MM.1S (cell line): Measurements from ENCODE around the gene WDR70.
"Not testable (repeated sequence)": the region's sequence is repeated elsewhere in the genome, so short reads cannot be mapped to it uniquely, and the experiment has no call there.

Source experiments
- DNase-seq: peaks from one replicate; pipeline ENCODE4 v3.0.0-alpha.2; 2015
- H2AFZ ChIP-seq: fragments of 300-600 bp; sonication (generic); 2 replicates; pipeline ENCODE4 v1.6.0; 2016; ENCODE audit warnings: antibody characterized with exemption, low read length
- H3F3A ChIP-seq: fragments of 300-600 bp; sonication (generic); 2 replicates; pipeline ENCODE4 v1.6.1; 2016; ENCODE audit warnings: mild to moderate bottlenecking, antibody characterized with exemption, low read length, moderate library complexity, mixed read lengths; ENCODE audit not compliant: insufficient read depth
- H3K27ac ChIP-seq: fragments of 300-600 bp; sonication (generic); 2 replicates; pipeline ENCODE4 v1.5.1; 2016; ENCODE audit warnings: mild to moderate bottlenecking, low read length
- H3K27me3 ChIP-seq: fragments of 300-600 bp; sonication (generic); replicated peaks from 2 replicates; pipeline ENCODE4 v1.6.0; 2016; ENCODE audit warnings: low read length; ENCODE audit not compliant: insufficient read depth
- H3K36me3 ChIP-seq: fragments of 300-600 bp; sonication (generic); replicated peaks from 2 replicates; pipeline ENCODE4 v1.6.1; 2016; ENCODE audit warnings: mild to moderate bottlenecking, low read length, mixed read lengths; ENCODE audit not compliant: insufficient read depth
- H3K4me1 ChIP-seq: fragments of 300-600 bp; sonication (generic); 2 replicates; pipeline ENCODE4 v1.6.1; 2016; ENCODE audit warnings: low read length, mixed read lengths
- H3K4me2 ChIP-seq: fragments of 300-600 bp; sonication (generic); 2 replicates; pipeline ENCODE4 v1.6.0; 2016; ENCODE audit warnings: low read depth, low read length
- H3K4me3 ChIP-seq: fragments of 300-600 bp; sonication (generic); 2 replicates; pipeline ENCODE4 v1.5.1; 2016; ENCODE audit warnings: low read length, mixed read lengths
- H3K79me2 ChIP-seq: fragments of 300-600 bp; sonication (generic); 2 replicates; pipeline ENCODE4 v1.6.1; 2016; ENCODE audit warnings: mixed run types, low read length, mixed read lengths
- H3K9ac ChIP-seq: fragments of 300-600 bp; sonication (generic); 2 replicates; pipeline ENCODE4 v1.6.1; 2016; ENCODE audit warnings: low read length, mixed read lengths
- H3K9me2 ChIP-seq: fragments of 300-600 bp; sonication (generic); replicated peaks from 2 replicates; pipeline ENCODE4 v1.6.1; 2016; ENCODE audit warnings: mild to moderate bottlenecking, low read length, mixed read lengths; ENCODE audit not compliant: insufficient read depth
- H3K9me3 ChIP-seq: fragments of 300-600 bp; sonication (generic); replicated peaks from 2 replicates; pipeline ENCODE4 v1.6.1; 2016; ENCODE audit warnings: mild to moderate bottlenecking, low read length, mixed read lengths; ENCODE audit not compliant: insufficient read depth
- H4K20me1 ChIP-seq: fragments of 300-600 bp; sonication (generic); 2 replicates; pipeline ENCODE4 v1.6.1; 2016; ENCODE audit warnings: mild to moderate bottlenecking, low read length, moderate library complexity, mixed read lengths; ENCODE audit not compliant: insufficient read depth
- EZH2 ChIP-seq: fragments of 300-600 bp; sonication (generic); optimal IDR thresholded peaks from 2 replicates; pipeline ENCODE3; 2017; ENCODE audit warnings: low read depth, mild to moderate bottlenecking, antibody characterized with exemption, low read length, mixed read lengths
- EZH2phosphoT487 ChIP-seq: fragments of 300-600 bp; sonication (generic); IDR thresholded peaks from 2 replicates; pipeline ENCODE4 v1.6.1; 2018; ENCODE audit warnings: antibody characterized with exemption, low read length
- TF ChIP-seq, protein P1 (sequence below): fragments of 300-600 bp; sonication (generic); IDR thresholded peaks from 2 replicates; pipeline ENCODE4 v1.5.1; 2016; ENCODE audit warnings: antibody characterized with exemption, low read length, mixed read lengths

Gene WDR70

DNA sequence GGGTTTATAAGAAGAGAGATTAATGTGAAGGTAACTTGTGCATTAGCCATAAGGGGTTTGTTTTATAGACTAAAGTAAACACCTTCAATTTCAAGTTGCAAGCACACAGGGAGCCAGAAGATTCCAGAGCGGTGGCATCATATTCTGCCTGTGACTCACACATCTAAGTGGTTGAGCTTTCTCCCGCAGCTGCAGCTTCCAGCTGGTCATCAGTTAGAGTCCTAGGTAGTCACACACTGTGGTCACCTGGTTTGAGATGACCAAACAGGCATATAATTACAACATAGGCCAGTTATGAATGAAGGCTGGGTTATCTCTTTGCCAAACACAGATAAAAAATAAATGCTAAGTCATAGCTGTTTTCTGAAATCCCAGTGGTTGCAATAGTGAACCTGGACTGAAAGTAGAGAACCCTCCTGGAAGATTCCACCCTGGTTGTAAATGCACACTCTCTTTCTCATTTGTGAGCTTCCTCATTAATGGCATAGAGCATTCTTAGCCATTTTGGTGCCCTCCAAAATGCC lies 289.5 kb downstream of the WDR70 start:
- TF ChIP-seq EZH2phosphoT487: no peak
- Histone ChIP-seq H2AFZ (no peak overlapping the region), H3K9me2 (no peaks in the 10 kb centered on the region), H3K9ac (no peak overlapping the region), H3F3A (no peaks in the 10 kb centered on the region), H3K27ac (no peak overlapping the region), H3K4me3 (no peak overlapping the region), H3K4me1 (no peaks in the 10 kb centered on the region), H3K79me2 (no peaks in the 10 kb centered on the region), H3K9me3 (no peaks in the 10 kb centered on the region), H3K36me3 (no peaks in the 10 kb centered on the region), H4K20me1 (no peaks in the 10 kb centered on the region), H3K27me3 (no peaks in the 10 kb centered on the region), H3K4me2 (no peak overlapping the region)
- DNase-seq: no peak

DNA sequence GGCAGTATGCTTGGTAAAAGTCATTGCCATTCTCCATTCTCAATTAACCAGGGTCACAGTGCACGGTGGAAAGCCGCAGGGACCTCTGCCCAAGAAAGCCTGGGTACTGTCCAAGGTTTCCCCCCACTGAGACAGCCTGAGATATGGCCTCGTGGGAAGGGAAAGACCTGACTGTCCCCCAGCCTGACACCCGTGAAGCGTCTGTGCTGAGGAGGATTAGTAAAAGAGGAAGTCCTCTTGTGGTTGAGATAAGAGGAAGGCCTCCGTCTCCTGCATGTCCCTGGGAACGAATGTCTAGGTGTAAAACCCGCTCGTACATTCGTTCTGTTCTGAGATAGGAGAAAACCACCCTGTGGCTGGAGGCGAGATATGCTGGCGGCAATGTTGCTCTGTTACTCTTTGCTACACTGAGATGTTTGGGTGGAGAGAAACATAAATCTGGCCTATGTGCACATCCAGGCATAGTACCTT lies 293.0 kb downstream of the WDR70 start:
- H3K4me3 ChIP-seq, H3F3A ChIP-seq, H3K27me3 ChIP-seq, H3K9me3 ChIP-seq, H3K79me2 ChIP-seq, H3K36me3 ChIP-seq, H3K4me1 ChIP-seq, H3K4me2 ChIP-seq, H3K27ac ChIP-seq, DNase-seq, H3K9me2 ChIP-seq, H2AFZ ChIP-seq, H3K9ac ChIP-seq, H4K20me1 ChIP-seq: not testable (repeated sequence)

DNA sequence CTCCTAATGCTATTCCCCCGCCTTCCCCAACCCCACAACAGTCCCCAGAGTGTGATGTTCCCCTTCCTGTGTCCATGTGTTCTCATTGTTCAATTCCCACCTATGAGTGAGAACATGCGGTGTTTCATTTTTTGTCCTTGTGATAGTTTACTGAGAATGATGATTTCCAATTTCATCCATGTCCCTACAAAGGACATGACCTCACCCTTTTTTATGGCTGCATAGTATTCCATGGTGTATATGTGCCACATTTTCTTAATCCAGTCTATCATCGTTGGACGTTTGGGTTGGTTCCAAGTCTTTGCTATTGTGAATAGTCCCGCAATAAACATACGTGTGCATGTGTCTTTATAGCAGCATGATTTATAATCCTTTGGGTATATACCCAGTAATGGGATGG lies 295.2 kb downstream of the WDR70 start:
- H3F3A ChIP-seq, H4K20me1 ChIP-seq, DNase-seq, H3K9me3 ChIP-seq, H3K4me3 ChIP-seq, H3K9me2 ChIP-seq, H3K4me1 ChIP-seq, H3K9ac ChIP-seq, H2AFZ ChIP-seq, H3K27ac ChIP-seq, H3K36me3 ChIP-seq, H3K4me2 ChIP-seq, H3K27me3 ChIP-seq, H3K79me2 ChIP-seq: not testable (repeated sequence)

DNA sequence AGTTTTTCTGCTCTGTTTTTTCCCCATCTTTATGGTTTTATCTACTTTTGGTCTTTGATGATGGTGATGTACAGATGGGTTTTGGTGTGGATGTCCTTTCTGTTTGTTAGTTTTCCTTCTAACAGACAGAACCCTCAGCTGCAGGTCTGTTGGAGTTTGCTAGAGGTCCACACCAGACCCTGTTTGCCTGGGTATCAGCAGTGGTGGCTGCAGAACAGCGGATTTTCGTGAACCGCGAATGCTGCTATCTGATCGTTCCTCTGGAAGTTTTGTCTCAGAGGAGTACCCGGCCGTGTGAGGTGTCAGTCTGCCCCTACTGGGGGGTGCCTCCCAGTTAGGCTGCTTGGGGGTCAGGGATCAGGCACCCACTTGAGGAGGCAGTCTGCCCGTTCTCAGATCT lies 300.2 kb downstream of the WDR70 start:
- not testable (repeated sequence) for H3K4me3 ChIP-seq, H3K27me3 ChIP-seq, H3K79me2 ChIP-seq, H3K27ac ChIP-seq, H3K4me1 ChIP-seq, H4K20me1 ChIP-seq, H3K9me2 ChIP-seq, H3K9ac ChIP-seq, H3K4me2 ChIP-seq, H3K36me3 ChIP-seq, H3F3A ChIP-seq, H2AFZ ChIP-seq, H3K9me3 ChIP-seq, DNase-seq

DNA sequence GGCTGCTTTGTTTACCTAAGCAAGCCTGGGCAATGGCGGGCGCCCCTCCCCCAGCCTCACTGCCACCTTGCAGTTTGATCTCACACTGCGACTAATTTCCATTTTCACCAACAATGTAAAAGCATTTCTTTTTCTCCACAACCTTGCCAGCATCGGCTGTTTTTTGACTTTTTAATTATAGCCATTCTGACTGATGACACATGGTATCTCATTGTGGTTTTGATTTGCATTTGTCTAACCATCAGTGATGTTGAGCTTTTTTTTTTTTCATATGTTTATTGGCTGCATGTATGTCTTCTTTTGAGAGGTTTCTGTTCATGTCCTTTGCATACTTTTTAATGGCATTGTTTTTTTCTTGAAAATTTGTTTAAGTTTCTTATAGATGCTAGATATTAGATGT lies 300.8 kb downstream of the WDR70 start:
- DNase-seq: peak; percentile 31
- H3K4me3 ChIP-seq: not testable (repeated sequence)

DNA sequence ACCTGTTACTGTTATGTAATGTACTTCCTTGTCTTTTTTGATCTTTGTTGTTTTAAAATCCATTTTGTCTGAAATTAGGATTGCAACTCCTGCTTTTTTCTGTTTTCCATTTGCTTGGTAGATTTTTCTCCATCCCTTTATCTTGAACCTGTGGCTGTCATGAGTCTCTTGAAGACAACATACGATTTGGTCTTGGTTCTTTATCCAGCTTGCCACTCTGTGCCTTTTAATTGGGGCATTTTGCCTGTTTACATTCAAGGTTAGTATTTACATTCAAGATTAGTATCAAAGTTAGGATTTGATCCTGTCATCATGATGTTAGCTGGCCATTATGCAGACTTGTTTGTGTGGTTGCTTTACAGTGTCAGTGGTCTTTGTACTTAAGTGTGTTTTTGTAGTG lies 304.0 kb downstream of the WDR70 start:
- no peak for DNase-seq
- H4K20me1 ChIP-seq: no peaks in the 10 kb centered on the region
- no peak overlapping the region for H3K4me2 ChIP-seq

More for the DNA sequence above, 300.8 kb downstream of the WDR70 start:
- not testable (repeated sequence) for H3K9ac ChIP-seq, H3K79me2 ChIP-seq, H3K27me3 ChIP-seq, H2AFZ ChIP-seq, H3K27ac ChIP-seq, H4K20me1 ChIP-seq, H3F3A ChIP-seq, H3K4me2 ChIP-seq, H3K4me1 ChIP-seq, H3K9me2 ChIP-seq, H3K9me3 ChIP-seq, H3K36me3 ChIP-seq

More for the DNA sequence above, 304.0 kb downstream of the WDR70 start:
- H3K9ac ChIP-seq: no peak overlapping the region
- no peak for TF ChIP-seq EZH2
- TF ChIP-seq EZH2phosphoT487: no peak
- TF ChIP-seq, protein P1, sequence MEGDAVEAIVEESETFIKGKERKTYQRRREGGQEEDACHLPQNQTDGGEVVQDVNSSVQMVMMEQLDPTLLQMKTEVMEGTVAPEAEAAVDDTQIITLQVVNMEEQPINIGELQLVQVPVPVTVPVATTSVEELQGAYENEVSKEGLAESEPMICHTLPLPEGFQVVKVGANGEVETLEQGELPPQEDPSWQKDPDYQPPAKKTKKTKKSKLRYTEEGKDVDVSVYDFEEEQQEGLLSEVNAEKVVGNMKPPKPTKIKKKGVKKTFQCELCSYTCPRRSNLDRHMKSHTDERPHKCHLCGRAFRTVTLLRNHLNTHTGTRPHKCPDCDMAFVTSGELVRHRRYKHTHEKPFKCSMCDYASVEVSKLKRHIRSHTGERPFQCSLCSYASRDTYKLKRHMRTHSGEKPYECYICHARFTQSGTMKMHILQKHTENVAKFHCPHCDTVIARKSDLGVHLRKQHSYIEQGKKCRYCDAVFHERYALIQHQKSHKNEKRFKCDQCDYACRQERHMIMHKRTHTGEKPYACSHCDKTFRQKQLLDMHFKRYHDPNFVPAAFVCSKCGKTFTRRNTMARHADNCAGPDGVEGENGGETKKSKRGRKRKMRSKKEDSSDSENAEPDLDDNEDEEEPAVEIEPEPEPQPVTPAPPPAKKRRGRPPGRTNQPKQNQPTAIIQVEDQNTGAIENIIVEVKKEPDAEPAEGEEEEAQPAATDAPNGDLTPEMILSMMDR: no peak
- no peaks in the 10 kb centered on the region for H3K36me3 ChIP-seq
- H3K4me3 ChIP-seq: no peak overlapping the region
- no peaks in the 10 kb centered on the region for H3K79me2 ChIP-seq
- no peaks in the 10 kb centered on the region for H3K27me3 ChIP-seq
- no peaks in the 10 kb centered on the region for H3F3A ChIP-seq
- H2AFZ ChIP-seq: no peak overlapping the region
- no peaks in the 10 kb centered on the region for H3K4me1 ChIP-seq
- no peaks in the 10 kb centered on the region for H3K9me3 ChIP-seq
- H3K9me2 ChIP-seq: no peaks in the 10 kb centered on the region
- H3K27ac ChIP-seq: no peak overlapping the region
